GM23248 (cell line): ENCODE measurements around the gene TUBB6. TPM values are rescaled to one million over a fixed set of nuclear protein-coding genes. Genes with fewer than 3 reads are reported as not detected.
A peak's percentile ranks its signal among the peaks of the same experiment; 100 is the strongest.

Source experiments
- DNase-seq: peaks from one replicate; pipeline ENCODE4 v3.0.0-alpha.2; 2015
- H2AFZ ChIP-seq: fragments of 200-600 bp; sonication (generic); 2 replicates; pipeline ENCODE4 v1.6.1; 2016; ENCODE audit warnings: antibody characterized with exemption
- H3F3A ChIP-seq: fragments of 200-600 bp; sonication (generic); 2 replicates; pipeline ENCODE4 v1.6.1; 2016; ENCODE audit warnings: mild to moderate bottlenecking, antibody characterized with exemption, mixed run types; ENCODE audit not compliant: insufficient read depth
- H3K27ac ChIP-seq: fragments of 200-600 bp; sonication (generic); 2 replicates; pipeline ENCODE4 v1.5.1; 2016; ENCODE audit warnings: mild to moderate bottlenecking
- H3K27me3 ChIP-seq: fragments of 200-600 bp; sonication (generic); replicated peaks from 2 replicates; pipeline ENCODE4 v1.6.1; 2016; ENCODE audit warnings: mild to moderate bottlenecking; ENCODE audit not compliant: insufficient read depth
- H3K36me3 ChIP-seq: fragments of 200-600 bp; sonication (generic); 2 replicates; pipeline ENCODE4 v1.6.1; 2016; ENCODE audit warnings: low read depth, mild to moderate bottlenecking
- H3K4me1 ChIP-seq: fragments of 200-600 bp; sonication (generic); 2 replicates; pipeline ENCODE4 v1.6.1; 2016; ENCODE audit warnings: mild to moderate bottlenecking; ENCODE audit not compliant: insufficient read depth
- H3K4me2 ChIP-seq: fragments of 200-600 bp; sonication (generic); one replicate; pipeline ENCODE4 v1.6.1; 2016; ENCODE audit warnings: mild to moderate bottlenecking; ENCODE audit not compliant: unreplicated experiment
- H3K4me3 ChIP-seq: fragments of 200-600 bp; sonication (generic); 2 replicates; pipeline ENCODE4 v1.5.1; 2016; ENCODE audit warnings: mild to moderate bottlenecking
- H3K79me2 ChIP-seq: fragments of 200-600 bp; sonication (generic); 2 replicates; pipeline ENCODE4 v1.6.1; 2016; ENCODE audit warnings: mild to moderate bottlenecking; ENCODE audit not compliant: insufficient read depth
- H3K9ac ChIP-seq: fragments of 200-600 bp; sonication (generic); 2 replicates; pipeline ENCODE4 v1.6.1; 2016; ENCODE audit warnings: mild to moderate bottlenecking
- H3K9me2 ChIP-seq: fragments of 200-600 bp; sonication (generic); 2 replicates; pipeline ENCODE4 v1.6.1; 2016; ENCODE audit warnings: mixed run types, mild to moderate bottlenecking, moderate library complexity; ENCODE audit not compliant: insufficient read depth
- H3K9me3 ChIP-seq: fragments of 200-600 bp; sonication (generic); one replicate; pipeline ENCODE4 v1.6.1; 2017; ENCODE audit warnings: low read depth
- H4K20me1 ChIP-seq: fragments of 200-600 bp; sonication (generic); 2 replicates; pipeline ENCODE4 v1.6.0; 2016; ENCODE audit not compliant: insufficient read depth
- EZH2 ChIP-seq: fragments of 200-600 bp; sonication (generic); IDR thresholded peaks from 2 replicates; pipeline ENCODE4 v1.6.1; 2018; ENCODE audit warnings: antibody characterized with exemption, mild to moderate bottlenecking; ENCODE audit not compliant: insufficient read depth, poor library complexity, severe bottlenecking
- EZH2phosphoT487 ChIP-seq: fragments of 200-600 bp; sonication (generic); IDR thresholded peaks from 2 replicates; pipeline ENCODE4 v1.6.1; 2018; ENCODE audit warnings: antibody characterized with exemption, moderate library complexity, mild to moderate bottlenecking, low read depth; ENCODE audit not compliant: insufficient read depth
- WGBS, 2 experiments: methylation state at CpG; one replicate each; pipeline ENCODE4 v1.1.6; 2015 to 2017; ENCODE audit warnings: low lambda C conversion rate in 2 of 2, low coverage in 1 of 2; ENCODE audit errors: missing lambda C conversion rate in 2 of 2; 5-methylcytosine and 5-hydroxymethylcytosine counted together
- in situ Hi-C: fragments of 300-500 bp; cut with MboI; formaldehyde crosslinking; loops from 2 replicates; pipeline ENCODE4 v1.15.0; 2020
- polyA plus RNA-seq: library from polyadenylated mRNA; unstranded; fragments of >200 nt; fragmentation: Nextera tagmentation; extraction: Ambion mirVana; gene quantifications from 2 replicates; pipeline ENCODE4 v1.2.1, GENCODE V29; 2016
- total RNA-seq: library from RNA; depleted of rRNA; stranded (reverse); fragments of >200 nt; shearing (Covaris generic); gene quantifications from 2 replicates; pipeline ENCODE4 v1.2.3, GENCODE V29; 2014

TUBB6 gene
- total and polyA plus RNA-seq, 2 experiments from 2014 or later: 456 to 817 TPM

DNA sequence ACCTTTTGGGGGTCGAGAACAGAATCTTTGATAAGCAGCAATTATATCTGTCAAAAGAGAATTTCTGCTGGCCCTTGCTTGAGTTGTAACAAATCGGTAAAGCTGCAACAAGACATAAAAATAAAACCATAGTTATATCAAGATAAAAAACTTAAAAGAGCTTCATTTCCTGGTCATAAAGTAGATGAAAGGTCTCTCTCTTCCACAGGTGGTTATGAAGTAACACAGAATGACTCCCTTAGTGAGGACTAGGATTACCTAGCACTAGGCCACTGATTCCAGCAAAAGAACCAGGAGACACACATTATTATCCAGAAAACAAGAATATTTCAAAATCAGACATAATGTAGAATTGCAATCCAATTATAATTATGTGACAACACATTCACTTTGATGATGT is 63.5 kb downstream of the TUBB6 start:
- WGBS, 2 experiments: 66 to 71% methylated on average over 2 of the region's 2 CpGs
- no peak for DNase-seq
- H3K9me3 ChIP-seq: no peaks in the 10 kb centered on the region
- peaks cover 10% of the 10 kb centered on the region; the same call in 1 of the 2 replicates for H3K4me1 ChIP-seq
- no peaks in the 10 kb centered on the region for H3K27me3 ChIP-seq
- no peak overlapping the region for H3K4me3 ChIP-seq
- H3F3A ChIP-seq: peaks cover 5% of the 10 kb centered on the region; the same call in 1 of the 2 replicates
- no peak for TF ChIP-seq EZH2phosphoT487
- TF ChIP-seq EZH2: no peak
- H4K20me1 ChIP-seq: 0 out of 2 replicates have a peak, but pooled peaks cover 5% of the 10 kb centered on the region
- H3K9ac ChIP-seq: no peak overlapping the region
- no peaks in the 10 kb centered on the region for H3K9me2 ChIP-seq
- peaks cover 10% of the 10 kb centered on the region; the same call in 1 of the 2 replicates for H3K36me3 ChIP-seq
- peaks cover 99% of the 10 kb centered on the region for H3K79me2 ChIP-seq
- H3K27ac ChIP-seq: no peak overlapping the region
- H2AFZ ChIP-seq: no peak overlapping the region
- H3K4me2 ChIP-seq: no peak overlapping the region
- in situ Hi-C loops: no loop called here

GRCh38 chr18:12372406-12372805 is 64.4 kb downstream of the TUBB6 start:
- no peaks in the 10 kb centered on the region for H3K9me2 ChIP-seq
- peaks cover 10% of the 10 kb centered on the region; the same call in 1 of the 2 replicates for H3K4me1 ChIP-seq
- in situ Hi-C loops: no loop called here
- no peak overlapping the region for H3K4me3 ChIP-seq
- WGBS, 2 experiments: 64 to 66% methylated on average over 3 of the region's 3 CpGs
- H4K20me1 ChIP-seq: 0 out of 2 replicates have a peak, but pooled peaks cover 5% of the 10 kb centered on the region
- no peak for DNase-seq
- H2AFZ ChIP-seq: no peak overlapping the region
- no peaks in the 10 kb centered on the region for H3K9me3 ChIP-seq
- H3K79me2 ChIP-seq: peaks cover 91% of the 10 kb centered on the region
- H3K27ac ChIP-seq: no peak overlapping the region
- TF ChIP-seq EZH2: no peak
- no peak overlapping the region for H3K4me2 ChIP-seq
- H3K9ac ChIP-seq: no peak overlapping the region
- H3K27me3 ChIP-seq: no peaks in the 10 kb centered on the region
- peaks cover 5% of the 10 kb centered on the region; the same call in 1 of the 2 replicates for H3F3A ChIP-seq
- H3K36me3 ChIP-seq: peaks cover 4% of the 10 kb centered on the region; the same call in 1 of the 2 replicates

- WGBS, 2 experiments: 91 to 95% methylated on average over 4 of the region's 4 CpGs
- no peak overlapping the region for H3K27ac ChIP-seq
- H3K4me3 ChIP-seq: no peak overlapping the region
- H3K27me3 ChIP-seq: no peaks in the 10 kb centered on the region
- DNase-seq: peak; percentile 14
- no peak overlapping the region for H2AFZ ChIP-seq
- 0 out of 2 replicates have a peak, but pooled peaks cover 5% of the 10 kb centered on the region for H4K20me1 ChIP-seq
- TF ChIP-seq EZH2 (no peak), EZH2phosphoT487 (no peak)
- H3K4me2 ChIP-seq: no peak overlapping the region
- H3K4me1 ChIP-seq: peaks cover 10% of the 10 kb centered on the region; the same call in 1 of the 2 replicates
- H3K9ac ChIP-seq: no peak overlapping the region
- peaks cover 82% of the 10 kb centered on the region for H3K79me2 ChIP-seq
- in situ Hi-C loops: no loop called here
- no peaks in the 10 kb centered on the region for H3K9me3 ChIP-seq
- peaks cover 11% of the 10 kb centered on the region; the same call in 1 of the 2 replicates for H3F3A ChIP-seq
- peaks cover 3% of the 10 kb centered on the region; the same call in 1 of the 2 replicates for H3K36me3 ChIP-seq
- no peaks in the 10 kb centered on the region for H3K9me2 ChIP-seq
These were observed 65.2 kb downstream of the TUBB6 start for GRCh38 chr18:12373116-12373770.

DNA sequence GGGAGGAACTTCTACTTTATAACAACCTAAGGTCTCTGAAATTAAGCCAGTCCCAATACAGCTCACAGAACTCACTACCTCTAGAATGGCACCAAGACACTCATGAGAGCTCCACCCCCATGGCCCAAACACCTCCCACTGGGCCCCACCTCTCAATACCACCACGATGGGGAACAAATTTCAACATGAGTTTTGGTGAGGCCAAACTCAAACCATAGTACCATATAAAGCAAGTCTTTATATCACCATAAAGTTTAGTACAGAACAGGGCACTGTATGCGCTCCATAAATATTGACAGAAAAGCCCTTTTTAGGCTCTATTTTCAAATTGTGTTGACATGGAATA is 65.7 kb downstream of the TUBB6 start:
- WGBS, 2 experiments: 66 to 85% methylated on average over 2 of the region's 2 CpGs
- in situ Hi-C loops: no loop called here

More for the DNA sequence above, 65.7 kb downstream of the TUBB6 start:
- Histone ChIP-seq H3K4me3 (no peak overlapping the region), H3K4me2 (no peak overlapping the region), H3K9me2 (no peaks in the 10 kb centered on the region), H3K9me3 (no peaks in the 10 kb centered on the region), H3K27ac (no peak overlapping the region), H3K4me1 (peaks cover 10% of the 10 kb centered on the region; the same call in 1 of the 2 replicates), H3K79me2 (peaks cover 77% of the 10 kb centered on the region), H3F3A (peaks cover 11% of the 10 kb centered on the region; the same call in 1 of the 2 replicates), H3K9ac (no peak overlapping the region), H4K20me1 (0 out of 2 replicates have a peak, but pooled peaks cover 5% of the 10 kb centered on the region), H3K36me3 (no peaks in the 10 kb centered on the region), H2AFZ (no peak overlapping the region), H3K27me3 (no peaks in the 10 kb centered on the region)
- no peak for DNase-seq
- TF ChIP-seq EZH2 (no peak), EZH2phosphoT487 (no peak)
